Activated CD4-positive, alpha-beta T cell treated with anti-CD3 and anti-CD28 coated beads for 1 hour (primary cell): ENCODE measurements around the gene UTF1.

Experiments
- DNase-seq: peaks from one replicate; pipeline ENCODE4 v3.0.0-alpha.2; 2020

UTF1 gene

GRCh38 chr10:133230044-133230361 is at the start of gene UTF1:
Gene UTF1 (plus strand): TSS chr10:133230217. CDS start chr10:133230289, 72 bp downstream.
- no peak for DNase-seq

GRCh38 chr10:133180965-133181639 is 48.9 kb upstream of the UTF1 start:
- DNase-seq = no peak

GRCh38 chr10:133182190-133182589 is 47.8 kb upstream of the UTF1 start:
- DNase-seq = no peak

- no peak for DNase-seq
These were observed 47.0 kb upstream of the UTF1 start for GRCh38 chr10:133182791-133183645.

GRCh38 chr10:133183646-133184378 is 46.2 kb upstream of the UTF1 start:
- DNase-seq = no peak

- DNase-seq = no peak
These were observed 45.3 kb upstream of the UTF1 start for GRCh38 chr10:133184591-133185244.

- DNase-seq = no peak
These were observed 44.6 kb upstream of the UTF1 start for GRCh38 chr10:133185421-133185820.

- no peak for DNase-seq
These were observed 44.1 kb upstream of the UTF1 start for GRCh38 chr10:133185916-133186315.

GRCh38 chr10:133186416-133187090 is 43.5 kb upstream of the UTF1 start:
- no peak for DNase-seq

- no peak for DNase-seq
These were observed 42.7 kb upstream of the UTF1 start for GRCh38 chr10:133187091-133187905.

- DNase-seq = no peak
These were observed 41.9 kb upstream of the UTF1 start for GRCh38 chr10:133187906-133188681.

- DNase-seq = no peak
These were observed 40.8 kb upstream of the UTF1 start for GRCh38 chr10:133189256-133189655.

- no peak for DNase-seq
These were observed 40.3 kb upstream of the UTF1 start for GRCh38 chr10:133189726-133190125.

GRCh38 chr10:133190225-133190624 is 39.8 kb upstream of the UTF1 start:
- DNase-seq = no peak

GRCh38 chr10:133191651-133192050 is 38.4 kb upstream of the UTF1 start:
- no peak for DNase-seq

- no peak for DNase-seq
These were observed 35.9 kb upstream of the UTF1 start for GRCh38 chr10:133194151-133194550.

GRCh38 chr10:133195096-133195495 is 34.9 kb upstream of the UTF1 start:
- DNase-seq = no peak

- no peak for DNase-seq
These were observed 34.4 kb upstream of the UTF1 start for GRCh38 chr10:133195611-133196010.

GRCh38 chr10:133196221-133196915 is 33.6 kb upstream of the UTF1 start:
- DNase-seq = no peak
